Suprapubic skin (tissue), 4 donors: ENCODE measurements around the gene MYL4. TPM values are rescaled to one million over a fixed set of nuclear protein-coding genes. Genes with fewer than 3 reads are reported as not detected.
"Not testable (repeated sequence)": the region's sequence is repeated elsewhere in the genome, so short reads cannot be mapped to it uniquely, and the experiment has no call there.

ENCODE experiments used
- DNase-seq, 2 donors: peaks; one replicate each; pipeline ENCODE4 v3.0.0-alpha.2; 2019; ENCODE audit warnings: low spot score in 2 of 2
- H3K27ac ChIP-seq: fragments of 200-600 bp; sonication (generic); one replicate; pipeline ENCODE4 v1.5.1; 2019
- H3K27me3 ChIP-seq: fragments of 200-600 bp; sonication (generic); one replicate; pipeline ENCODE4 v1.5.1; 2019
- H3K36me3 ChIP-seq: fragments of 200-600 bp; sonication (generic); one replicate; pipeline ENCODE4 v1.5.1; 2019
- H3K4me1 ChIP-seq: fragments of 200-600 bp; sonication (generic); one replicate; pipeline ENCODE4 v1.5.1; 2019
- H3K4me3 ChIP-seq: fragments of 200-600 bp; sonication (generic); one replicate; pipeline ENCODE4 v1.5.1; 2019; ENCODE audit warnings: mild to moderate bottlenecking
- H3K9me3 ChIP-seq: fragments of 200-600 bp; sonication (generic); one replicate; pipeline ENCODE4 v1.5.1; 2019
- EP300 ChIP-seq: sonication (generic); formaldehyde crosslinking; IDR thresholded peaks from one replicate; pipeline ENCODE4 v1.6.1; 2017; ENCODE audit warnings: antibody characterized with exemption
- POLR2A ChIP-seq, 2 donors: fragments of 450-650 bp; IDR thresholded peaks; one replicate each; pipeline ENCODE4 v1.6.1; 2017; ENCODE audit warnings: antibody characterized with exemption in 2 of 2, mild to moderate bottlenecking in 2 of 2, moderate library complexity in 2 of 2
- POLR2AphosphoS5 ChIP-seq, 3 donors: sonication (generic); formaldehyde crosslinking; IDR thresholded peaks; one replicate each; pipeline ENCODE4 v1.6.1; 2017; ENCODE audit warnings: antibody characterized with exemption in 3 of 3
- WGBS: methylation state at CpG from one replicate; pipeline ENCODE4 v1.1.5; 2018; 5-methylcytosine and 5-hydroxymethylcytosine counted together
- total RNA-seq, 4 donors: library from RNA; depleted of rRNA; stranded (reverse); fragments of >200 nt; gene quantifications; one replicate each; pipeline ENCODE4 v1.1.0, GENCODE V29; 2016
- TF ChIP-seq, protein P1 (sequence below), 2 donors: fragments of 200-600 bp in 1 of 2; fragments of 450-650 bp in 1 of 2; sonication (generic) in 1 of 2; IDR thresholded peaks; one replicate each; pipeline ENCODE4 v1.5.1; 2016 to 2019; ENCODE audit warnings: antibody characterized with exemption in 2 of 2, mild to moderate bottlenecking in 1 of 2, moderate library complexity in 1 of 2

The MYL4 gene
- total RNA-seq, 4 donors from 2014 or later: not detected

DNA sequence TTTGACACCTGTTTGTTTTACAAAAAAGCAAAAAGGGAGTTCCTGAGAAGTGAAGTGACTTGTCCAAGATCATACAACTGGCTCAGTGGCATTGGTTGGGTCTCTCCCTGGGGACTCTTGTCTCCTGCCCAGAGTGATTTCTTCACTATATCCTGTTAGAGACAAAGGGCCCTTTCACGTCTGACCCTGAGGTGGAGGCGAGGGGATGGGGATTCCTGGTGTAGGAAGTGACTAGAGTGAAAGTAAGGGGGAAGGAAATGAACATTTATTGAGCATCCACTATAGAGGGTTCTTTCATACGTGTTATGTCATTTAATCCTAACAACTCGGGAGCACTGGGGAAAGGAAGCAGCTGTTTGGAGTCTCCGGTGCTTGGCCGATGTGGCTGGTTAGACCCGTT, 53.4 kb downstream of the MYL4 start:
- TF ChIP-seq, protein P1, sequence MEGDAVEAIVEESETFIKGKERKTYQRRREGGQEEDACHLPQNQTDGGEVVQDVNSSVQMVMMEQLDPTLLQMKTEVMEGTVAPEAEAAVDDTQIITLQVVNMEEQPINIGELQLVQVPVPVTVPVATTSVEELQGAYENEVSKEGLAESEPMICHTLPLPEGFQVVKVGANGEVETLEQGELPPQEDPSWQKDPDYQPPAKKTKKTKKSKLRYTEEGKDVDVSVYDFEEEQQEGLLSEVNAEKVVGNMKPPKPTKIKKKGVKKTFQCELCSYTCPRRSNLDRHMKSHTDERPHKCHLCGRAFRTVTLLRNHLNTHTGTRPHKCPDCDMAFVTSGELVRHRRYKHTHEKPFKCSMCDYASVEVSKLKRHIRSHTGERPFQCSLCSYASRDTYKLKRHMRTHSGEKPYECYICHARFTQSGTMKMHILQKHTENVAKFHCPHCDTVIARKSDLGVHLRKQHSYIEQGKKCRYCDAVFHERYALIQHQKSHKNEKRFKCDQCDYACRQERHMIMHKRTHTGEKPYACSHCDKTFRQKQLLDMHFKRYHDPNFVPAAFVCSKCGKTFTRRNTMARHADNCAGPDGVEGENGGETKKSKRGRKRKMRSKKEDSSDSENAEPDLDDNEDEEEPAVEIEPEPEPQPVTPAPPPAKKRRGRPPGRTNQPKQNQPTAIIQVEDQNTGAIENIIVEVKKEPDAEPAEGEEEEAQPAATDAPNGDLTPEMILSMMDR (IDR thresholded peaks at IDR 0.05): no peak
- TF ChIP-seq POLR2A (IDR thresholded peaks at IDR 0.05): no peak
- no peak for TF ChIP-seq POLR2AphosphoS5 (IDR thresholded peaks at IDR 0.05)
- TF ChIP-seq EP300: no peak
- H3K36me3 ChIP-seq: no peaks in the 10 kb centered on the region
- peaks cover 25% of the 10 kb centered on the region for H3K4me1 ChIP-seq
- no peak for DNase-seq
- no peaks in the 10 kb centered on the region for H3K27me3 ChIP-seq
- no peaks in the 10 kb centered on the region for H3K9me3 ChIP-seq
- no peak overlapping the region for H3K27ac ChIP-seq
- WGBS: 91% methylated on average over 7 of the region's 7 CpGs
- no peak overlapping the region for H3K4me3 ChIP-seq

DNA sequence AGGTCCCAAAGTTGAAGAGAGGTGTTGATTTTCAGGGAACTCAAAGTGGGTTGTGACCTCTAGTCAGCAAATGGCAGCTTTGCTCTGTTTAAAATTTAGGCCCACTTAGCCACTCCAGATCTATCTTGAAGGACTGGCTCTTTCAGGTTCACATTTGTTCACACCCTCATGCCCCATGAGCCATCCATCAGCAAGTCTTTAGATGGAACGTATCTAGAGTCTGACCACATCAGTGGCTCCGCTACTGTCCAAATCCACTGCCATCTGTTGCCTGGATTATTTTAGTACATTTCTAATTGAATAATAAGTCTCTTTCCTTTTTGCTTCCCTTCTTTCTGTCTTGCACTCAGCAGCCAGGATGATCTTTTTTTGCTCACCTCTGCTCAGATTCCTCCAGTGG, 55.0 kb downstream of the MYL4 start:
- H3K27ac ChIP-seq: no peak overlapping the region
- H3K27me3 ChIP-seq: no peaks in the 10 kb centered on the region
- H3K4me1 ChIP-seq: peaks cover 16% of the 10 kb centered on the region
- whole genome bisulfite sequencing: 90% methylated on average over 2 of the region's 2 CpGs
- no peak for DNase-seq
- no peaks in the 10 kb centered on the region for H3K36me3 ChIP-seq
- TF ChIP-seq, protein P1 (IDR thresholded peaks at IDR 0.05): no peak
- TF ChIP-seq POLR2A (IDR thresholded peaks at IDR 0.05) (no peak), POLR2AphosphoS5 (IDR thresholded peaks at IDR 0.05) (no peak)
- H3K9me3 ChIP-seq: no peaks in the 10 kb centered on the region
- H3K4me3 ChIP-seq: no peak overlapping the region

DNA sequence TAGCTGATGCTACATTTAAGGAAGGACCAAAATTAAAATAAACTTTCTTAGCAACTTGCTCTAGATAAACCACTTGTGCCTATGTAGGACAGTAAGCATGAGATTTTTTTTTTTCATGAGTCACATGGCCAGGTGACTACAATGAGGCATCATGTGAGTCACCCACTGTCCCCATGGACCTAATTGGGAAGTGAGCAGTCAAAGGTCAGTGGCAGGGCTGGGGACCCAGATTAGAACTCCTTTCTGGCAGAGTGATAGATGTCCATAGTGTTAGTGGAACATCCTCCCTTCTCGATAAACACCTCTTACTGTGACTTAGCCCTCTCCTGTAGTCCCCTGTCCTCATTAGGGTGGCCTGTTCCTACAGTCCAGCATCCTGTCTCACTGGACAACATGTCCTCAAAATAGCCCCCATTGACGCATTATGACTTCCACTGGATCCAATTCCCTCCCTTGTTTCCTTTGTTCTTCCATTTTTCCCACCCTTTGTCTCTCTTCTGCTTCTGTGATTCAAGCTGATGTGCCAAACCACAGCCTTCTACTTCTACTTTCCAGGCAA, 56.9 kb downstream of the MYL4 start:
- H3K4me1 ChIP-seq: peaks cover 16% of the 10 kb centered on the region
- WGBS: 88% methylated on average over 2 of the region's 2 CpGs
- H3K9me3 ChIP-seq: no peaks in the 10 kb centered on the region
- H3K36me3 ChIP-seq: no peaks in the 10 kb centered on the region
- H3K27me3 ChIP-seq: no peaks in the 10 kb centered on the region
- H3K27ac ChIP-seq: peak overlapping the region; percentile 44
- DNase-seq: no peak
- TF ChIP-seq POLR2A (IDR thresholded peaks at IDR 0.05) (no peak), EP300 (no peak), POLR2AphosphoS5 (IDR thresholded peaks at IDR 0.05) (peak in 1 of 3 donors; percentile 29)
- TF ChIP-seq, protein P1 (IDR thresholded peaks at IDR 0.05): no peak
- no peak overlapping the region for H3K4me3 ChIP-seq

DNA sequence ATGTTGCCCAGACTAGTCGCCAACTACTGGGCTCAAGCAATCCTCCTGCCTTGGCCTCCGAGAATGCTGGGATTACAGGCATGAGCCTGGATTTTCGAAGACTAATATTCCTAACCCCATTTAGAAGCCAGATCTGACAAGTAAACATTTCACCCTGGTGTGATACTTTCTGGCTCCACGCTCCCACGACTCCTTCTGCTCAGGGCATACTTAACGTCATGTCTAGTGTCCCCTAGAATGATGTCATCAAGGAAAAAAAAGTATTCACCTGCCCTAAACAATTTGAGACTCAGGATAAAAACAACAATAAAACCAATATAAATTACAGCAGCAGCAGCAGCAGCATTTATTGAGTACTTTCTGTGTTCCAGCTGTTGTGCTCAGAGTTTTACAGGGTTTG, 57.6 kb downstream of the MYL4 start:
- Histone ChIP-seq H3K36me3 (no peaks in the 10 kb centered on the region), H3K9me3 (no peaks in the 10 kb centered on the region), H3K27ac (peak overlapping the region; percentile 44), H3K27me3 (no peaks in the 10 kb centered on the region), H3K4me1 (peaks cover 16% of the 10 kb centered on the region), H3K4me3 (no peak overlapping the region)
- no peak for DNase-seq
- TF ChIP-seq POLR2AphosphoS5 (IDR thresholded peaks at IDR 0.05): no peak
- no peak for TF ChIP-seq POLR2A (IDR thresholded peaks at IDR 0.05)
- TF ChIP-seq, protein P1 (IDR thresholded peaks at IDR 0.05): no peak
- TF ChIP-seq EP300: no peak
- WGBS: 81% methylated on average over 6 of the region's 6 CpGs

DNA sequence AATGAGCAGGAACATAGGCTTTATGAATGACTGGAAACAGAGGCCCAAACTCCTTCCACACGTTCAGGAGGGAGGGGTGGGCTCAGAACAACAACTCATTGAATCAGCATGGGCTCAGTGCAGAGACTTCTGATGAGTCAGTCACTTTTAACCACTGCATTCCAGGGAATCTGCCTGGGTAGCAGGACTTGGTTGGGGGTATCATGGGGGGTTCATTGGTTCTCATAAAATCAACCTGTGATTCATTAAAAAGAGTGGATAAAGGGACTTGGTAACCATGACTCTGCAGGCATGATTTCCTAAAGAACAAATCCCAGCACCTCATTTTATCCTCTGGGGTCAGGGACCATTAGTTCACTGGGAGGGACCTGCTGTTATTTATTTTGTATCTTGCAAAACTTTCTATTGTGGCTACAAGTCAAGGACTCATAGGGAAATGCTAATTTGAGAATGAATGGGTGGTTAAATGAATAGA, 58.2 kb downstream of the MYL4 start:
- WGBS: 38% methylated on average over 1 of the region's 1 CpG
- TF ChIP-seq EP300: no peak
- no peaks in the 10 kb centered on the region for H3K9me3 ChIP-seq
- no peaks in the 10 kb centered on the region for H3K36me3 ChIP-seq
- H3K27me3 ChIP-seq: no peaks in the 10 kb centered on the region
- no peak overlapping the region for H3K4me3 ChIP-seq
- DNase-seq: no peak
- H3K4me1 ChIP-seq: peaks cover 16% of the 10 kb centered on the region
- H3K27ac ChIP-seq: peak overlapping the region; percentile 44

DNA sequence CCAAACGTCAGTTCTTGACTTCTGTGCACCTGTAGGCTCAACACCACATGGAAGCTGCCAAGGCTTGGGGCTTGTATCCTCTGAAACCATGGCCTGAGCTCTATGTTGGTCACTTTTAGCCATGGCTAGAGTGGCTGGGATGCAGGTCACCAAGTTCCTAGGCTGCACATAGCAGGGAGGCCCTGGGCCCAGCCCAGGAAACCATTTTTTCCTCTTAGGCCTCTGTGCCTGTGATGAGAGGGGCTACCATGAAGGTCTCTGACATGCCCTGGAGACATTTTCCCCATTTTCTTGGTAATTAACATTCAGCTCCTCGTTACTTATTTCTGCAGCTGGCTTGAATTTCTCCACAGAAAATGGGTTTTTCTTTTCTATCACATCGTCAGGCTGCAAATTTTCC, 59.8 kb downstream of the MYL4 start:
- not testable (repeated sequence) for H3K27ac ChIP-seq, H3K36me3 ChIP-seq, H3K9me3 ChIP-seq, DNase-seq, H3K4me3 ChIP-seq, H3K27me3 ChIP-seq
- WGBS: 90% methylated on average over 3 of the region's 3 CpGs
- H3K4me1 ChIP-seq: peaks cover 16% of the 10 kb centered on the region

DNA sequence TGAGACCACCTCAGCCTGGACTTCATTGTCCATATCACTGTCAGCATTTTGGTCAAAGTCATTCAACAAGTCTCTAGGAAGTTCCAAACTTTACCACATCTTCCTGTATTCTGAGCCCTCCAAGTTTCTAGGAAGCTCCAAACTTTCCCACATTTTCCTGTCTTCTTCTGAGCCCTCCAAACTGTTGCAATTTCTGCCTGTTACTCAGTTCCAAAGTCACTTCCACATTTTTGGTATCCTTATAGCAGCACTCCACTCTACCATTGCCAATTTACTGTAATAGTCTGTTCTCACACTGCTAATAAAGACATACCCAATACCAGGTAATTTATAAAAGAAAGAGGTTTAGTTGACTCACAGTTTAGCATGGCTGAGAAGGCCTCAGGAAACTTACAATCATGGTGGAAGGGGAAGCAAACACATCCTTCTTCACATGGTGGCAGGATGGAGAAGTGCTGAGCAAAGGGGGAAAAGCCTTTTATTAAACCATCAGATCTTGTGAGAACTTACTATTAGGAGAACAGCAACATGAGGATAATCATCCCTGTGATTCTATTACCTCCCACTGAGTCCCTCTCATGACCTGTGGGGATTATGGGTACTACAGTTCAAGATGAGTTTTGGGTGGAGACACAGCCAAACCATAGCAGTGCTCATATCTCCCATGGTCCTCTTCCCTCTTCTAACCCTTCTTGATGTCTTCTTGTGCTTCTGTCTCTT, 60.6 kb downstream of the MYL4 start:
- H3K4me3 ChIP-seq, H3K36me3 ChIP-seq, H3K27ac ChIP-seq, H3K27me3 ChIP-seq, DNase-seq, H3K9me3 ChIP-seq: not testable (repeated sequence)
- H3K4me1 ChIP-seq: peaks cover 18% of the 10 kb centered on the region
